GM23338 (cell line): ENCODE results near the gene FNDC7. TPM values are rescaled to one million over a fixed set of nuclear protein-coding genes. Genes with fewer than 3 reads are reported as not detected.

Experiments
- EZH2 ChIP-seq: fragments of 200-600 bp; sonication (generic); IDR thresholded peaks from one replicate; pipeline ENCODE4 v1.8.0; 2017; ENCODE audit warnings: antibody characterized with exemption, mild to moderate bottlenecking, low read depth; ENCODE audit not compliant: unreplicated experiment
- EZH2phosphoT487 ChIP-seq: fragments of 200-600 bp; sonication (generic); IDR thresholded peaks from one replicate; pipeline ENCODE4 v1.8.1; 2018; ENCODE audit warnings: antibody characterized with exemption; ENCODE audit not compliant: unreplicated experiment
- JUNB ChIP-seq: IDR thresholded peaks from one replicate; pipeline ENCODE4 v1.6.1; 2016; ENCODE audit warnings: antibody characterized with exemption; ENCODE audit not compliant: unreplicated experiment
- ZNF331 ChIP-seq: fragments of 250-450 bp; sonication (Bioruptor Pico); IDR thresholded peaks from 2 replicates; pipeline ENCODE4 v1.5.0; 2020; ENCODE audit warnings: low read depth, mild to moderate bottlenecking, moderate library complexity
- polyA plus RNA-seq: library from polyadenylated mRNA; unstranded; fragments of >200 nt; fragmentation: Nextera tagmentation; extraction: Ambion mirVana; gene quantifications from 2 replicates; pipeline ENCODE4 v1.2.1, GENCODE V29; 2016
- total RNA-seq: library from RNA; depleted of rRNA; stranded (reverse); fragments of >200 nt; shearing (Covaris generic); gene quantifications from 2 replicates; pipeline ENCODE4 v1.2.3, GENCODE V29; 2014
- TF ChIP-seq, protein P1 (sequence below): fragments of 250-450 bp; sonication (Bioruptor Pico); IDR thresholded peaks from 2 replicates; pipeline ENCODE4 v1.5.0; 2020; ENCODE audit warnings: mild to moderate bottlenecking, moderate library complexity
- TF ChIP-seq, protein P2 (sequence below): IDR thresholded peaks from one replicate; pipeline ENCODE4 v1.6.1; 2018; ENCODE audit warnings: antibody characterized with exemption; ENCODE audit not compliant: unreplicated experiment
- TF ChIP-seq, protein P3 (sequence below): IDR thresholded peaks from 2 replicates; pipeline ENCODE4 v1.6.1; 2016; ENCODE audit warnings: antibody characterized with exemption

Gene FNDC7
- total and polyA plus RNA-seq, 2 experiments from 2014 or later = 0.06 to 0.28 TPM

DNA sequence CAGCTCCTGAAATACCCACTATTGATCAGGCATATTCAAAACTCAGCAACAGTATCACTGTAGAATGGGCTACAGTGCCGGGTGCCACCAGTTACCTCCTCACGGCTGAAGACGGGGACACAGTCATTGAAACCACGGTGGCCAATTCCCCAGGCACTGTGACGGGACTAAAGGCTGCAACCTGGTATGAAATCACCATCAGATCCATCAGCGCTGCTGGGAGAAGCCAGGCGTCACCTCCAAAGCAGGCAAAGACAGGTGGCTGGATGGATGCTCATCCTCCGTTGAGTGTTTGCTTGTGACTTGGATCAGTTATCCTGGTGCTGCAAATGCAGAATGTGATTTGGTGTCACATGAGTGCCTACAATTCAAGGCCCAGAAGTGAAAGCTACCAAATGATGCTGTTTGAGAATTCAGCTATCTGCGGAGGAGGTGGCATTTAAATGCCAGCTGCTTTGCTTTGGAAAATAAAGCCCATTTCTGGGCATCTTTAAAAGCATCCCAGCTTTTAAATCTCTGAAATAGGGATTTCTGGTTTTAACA lies 5.1 kb downstream of the FNDC7 start (continued):
- TF ChIP-seq, protein P1, sequence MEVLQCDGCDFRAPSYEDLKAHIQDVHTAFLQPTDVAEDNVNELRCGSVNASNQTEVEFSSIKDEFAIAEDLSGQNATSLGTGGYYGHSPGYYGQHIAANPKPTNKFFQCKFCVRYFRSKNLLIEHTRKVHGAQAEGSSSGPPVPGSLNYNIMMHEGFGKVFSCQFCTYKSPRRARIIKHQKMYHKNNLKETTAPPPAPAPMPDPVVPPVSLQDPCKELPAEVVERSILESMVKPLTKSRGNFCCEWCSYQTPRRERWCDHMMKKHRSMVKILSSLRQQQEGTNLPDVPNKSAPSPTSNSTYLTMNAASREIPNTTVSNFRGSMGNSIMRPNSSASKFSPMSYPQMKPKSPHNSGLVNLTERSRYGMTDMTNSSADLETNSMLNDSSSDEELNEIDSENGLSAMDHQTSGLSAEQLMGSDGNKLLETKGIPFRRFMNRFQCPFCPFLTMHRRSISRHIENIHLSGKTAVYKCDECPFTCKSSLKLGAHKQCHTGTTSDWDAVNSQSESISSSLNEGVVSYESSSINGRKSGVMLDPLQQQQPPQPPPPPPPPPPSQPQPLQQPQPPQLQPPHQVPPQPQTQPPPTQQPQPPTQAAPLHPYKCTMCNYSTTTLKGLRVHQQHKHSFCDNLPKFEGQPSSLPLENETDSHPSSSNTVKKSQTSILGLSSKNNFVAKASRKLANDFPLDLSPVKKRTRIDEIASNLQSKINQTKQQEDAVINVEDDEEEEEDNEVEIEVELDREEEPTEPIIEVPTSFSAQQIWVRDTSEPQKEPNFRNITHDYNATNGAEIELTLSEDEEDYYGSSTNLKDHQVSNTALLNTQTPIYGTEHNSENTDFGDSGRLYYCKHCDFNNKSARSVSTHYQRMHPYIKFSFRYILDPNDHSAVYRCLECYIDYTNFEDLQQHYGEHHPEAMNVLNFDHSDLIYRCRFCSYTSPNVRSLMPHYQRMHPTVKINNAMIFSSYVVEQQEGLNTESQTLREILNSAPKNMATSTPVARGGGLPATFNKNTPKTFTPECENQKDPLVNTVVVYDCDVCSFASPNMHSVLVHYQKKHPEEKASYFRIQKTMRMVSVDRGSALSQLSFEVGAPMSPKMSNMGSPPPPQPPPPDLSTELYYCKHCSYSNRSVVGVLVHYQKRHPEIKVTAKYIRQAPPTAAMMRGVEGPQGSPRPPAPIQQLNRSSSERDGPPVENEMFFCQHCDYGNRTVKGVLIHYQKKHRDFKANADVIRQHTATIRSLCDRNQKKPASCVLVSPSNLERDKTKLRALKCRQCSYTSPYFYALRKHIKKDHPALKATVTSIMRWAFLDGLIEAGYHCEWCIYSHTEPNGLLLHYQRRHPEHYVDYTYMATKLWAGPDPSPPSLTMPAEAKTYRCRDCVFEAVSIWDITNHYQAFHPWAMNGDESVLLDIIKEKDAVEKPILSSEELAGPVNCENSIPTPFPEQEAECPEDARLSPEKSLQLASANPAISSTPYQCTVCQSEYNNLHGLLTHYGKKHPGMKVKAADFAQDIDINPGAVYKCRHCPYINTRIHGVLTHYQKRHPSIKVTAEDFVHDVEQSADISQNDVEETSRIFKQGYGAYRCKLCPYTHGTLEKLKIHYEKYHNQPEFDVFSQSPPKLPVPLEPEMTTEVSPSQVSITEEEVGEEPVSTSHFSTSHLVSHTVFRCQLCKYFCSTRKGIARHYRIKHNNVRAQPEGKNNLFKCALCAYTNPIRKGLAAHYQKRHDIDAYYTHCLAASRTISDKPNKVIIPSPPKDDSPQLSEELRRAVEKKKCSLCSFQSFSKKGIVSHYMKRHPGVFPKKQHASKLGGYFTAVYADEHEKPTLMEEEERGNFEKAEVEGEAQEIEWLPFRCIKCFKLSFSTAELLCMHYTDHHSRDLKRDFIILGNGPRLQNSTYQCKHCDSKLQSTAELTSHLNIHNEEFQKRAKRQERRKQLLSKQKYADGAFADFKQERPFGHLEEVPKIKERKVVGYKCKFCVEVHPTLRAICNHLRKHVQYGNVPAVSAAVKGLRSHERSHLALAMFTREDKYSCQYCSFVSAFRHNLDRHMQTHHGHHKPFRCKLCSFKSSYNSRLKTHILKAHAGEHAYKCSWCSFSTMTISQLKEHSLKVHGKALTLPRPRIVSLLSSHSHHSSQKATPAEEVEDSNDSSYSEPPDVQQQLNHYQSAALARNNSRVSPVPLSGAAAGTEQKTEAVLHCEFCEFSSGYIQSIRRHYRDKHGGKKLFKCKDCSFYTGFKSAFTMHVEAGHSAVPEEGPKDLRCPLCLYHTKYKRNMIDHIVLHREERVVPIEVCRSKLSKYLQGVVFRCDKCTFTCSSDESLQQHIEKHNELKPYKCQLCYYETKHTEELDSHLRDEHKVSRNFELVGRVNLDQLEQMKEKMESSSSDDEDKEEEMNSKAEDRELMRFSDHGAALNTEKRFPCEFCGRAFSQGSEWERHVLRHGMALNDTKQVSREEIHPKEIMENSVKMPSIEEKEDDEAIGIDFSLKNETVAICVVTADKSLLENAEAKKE (CRISPR knock-in tag) = no peak
- no peak for TF ChIP-seq EZH2phosphoT487
- TF ChIP-seq, protein P2, sequence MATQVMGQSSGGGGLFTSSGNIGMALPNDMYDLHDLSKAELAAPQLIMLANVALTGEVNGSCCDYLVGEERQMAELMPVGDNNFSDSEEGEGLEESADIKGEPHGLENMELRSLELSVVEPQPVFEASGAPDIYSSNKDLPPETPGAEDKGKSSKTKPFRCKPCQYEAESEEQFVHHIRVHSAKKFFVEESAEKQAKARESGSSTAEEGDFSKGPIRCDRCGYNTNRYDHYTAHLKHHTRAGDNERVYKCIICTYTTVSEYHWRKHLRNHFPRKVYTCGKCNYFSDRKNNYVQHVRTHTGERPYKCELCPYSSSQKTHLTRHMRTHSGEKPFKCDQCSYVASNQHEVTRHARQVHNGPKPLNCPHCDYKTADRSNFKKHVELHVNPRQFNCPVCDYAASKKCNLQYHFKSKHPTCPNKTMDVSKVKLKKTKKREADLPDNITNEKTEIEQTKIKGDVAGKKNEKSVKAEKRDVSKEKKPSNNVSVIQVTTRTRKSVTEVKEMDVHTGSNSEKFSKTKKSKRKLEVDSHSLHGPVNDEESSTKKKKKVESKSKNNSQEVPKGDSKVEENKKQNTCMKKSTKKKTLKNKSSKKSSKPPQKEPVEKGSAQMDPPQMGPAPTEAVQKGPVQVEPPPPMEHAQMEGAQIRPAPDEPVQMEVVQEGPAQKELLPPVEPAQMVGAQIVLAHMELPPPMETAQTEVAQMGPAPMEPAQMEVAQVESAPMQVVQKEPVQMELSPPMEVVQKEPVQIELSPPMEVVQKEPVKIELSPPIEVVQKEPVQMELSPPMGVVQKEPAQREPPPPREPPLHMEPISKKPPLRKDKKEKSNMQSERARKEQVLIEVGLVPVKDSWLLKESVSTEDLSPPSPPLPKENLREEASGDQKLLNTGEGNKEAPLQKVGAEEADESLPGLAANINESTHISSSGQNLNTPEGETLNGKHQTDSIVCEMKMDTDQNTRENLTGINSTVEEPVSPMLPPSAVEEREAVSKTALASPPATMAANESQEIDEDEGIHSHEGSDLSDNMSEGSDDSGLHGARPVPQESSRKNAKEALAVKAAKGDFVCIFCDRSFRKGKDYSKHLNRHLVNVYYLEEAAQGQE = no peak
- TF ChIP-seq EZH2 = no peak
- TF ChIP-seq ZNF331 (CRISPR knock-in tag) = no peak
- TF ChIP-seq, protein P3, sequence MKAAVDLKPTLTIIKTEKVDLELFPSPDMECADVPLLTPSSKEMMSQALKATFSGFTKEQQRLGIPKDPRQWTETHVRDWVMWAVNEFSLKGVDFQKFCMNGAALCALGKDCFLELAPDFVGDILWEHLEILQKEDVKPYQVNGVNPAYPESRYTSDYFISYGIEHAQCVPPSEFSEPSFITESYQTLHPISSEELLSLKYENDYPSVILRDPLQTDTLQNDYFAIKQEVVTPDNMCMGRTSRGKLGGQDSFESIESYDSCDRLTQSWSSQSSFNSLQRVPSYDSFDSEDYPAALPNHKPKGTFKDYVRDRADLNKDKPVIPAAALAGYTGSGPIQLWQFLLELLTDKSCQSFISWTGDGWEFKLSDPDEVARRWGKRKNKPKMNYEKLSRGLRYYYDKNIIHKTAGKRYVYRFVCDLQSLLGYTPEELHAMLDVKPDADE = no peak
- TF ChIP-seq JUNB = no peak
